SK-N-SH treated with all-trans-retinoic acid at 6 μM for 48 hours (cell line): ENCODE results near the gene DNAJC3.

ENCODE experiments used
- ATAC-seq: fragments of 200-7000 bp; cut with Tn5 transposase; 3 replicates; pipeline ENCODE4 v1.9.1; 2020; ENCODE audit warnings: mild to moderate bottlenecking, moderate library complexity
- ARNTL ChIP-seq: fragments of 450-650 bp; formaldehyde crosslinking; IDR thresholded peaks from 2 replicates; pipeline ENCODE4 v1.5.0; 2020; ENCODE audit warnings: low read depth, mild to moderate bottlenecking, moderate library complexity, borderline replicate concordance
- BACH2 ChIP-seq: fragments of 250-450 bp; sonication (Bioruptor Pico); IDR thresholded peaks from 2 replicates; pipeline ENCODE4 v1.9.0; 2021; ENCODE audit warnings: mild to moderate bottlenecking, borderline replicate concordance
- CSDC2 ChIP-seq: fragments of 250-450 bp; sonication (Bioruptor Pico); IDR thresholded peaks from 2 replicates; pipeline ENCODE4 v1.5.0; 2020; ENCODE audit warnings: mild to moderate bottlenecking, moderate library complexity
- ESRRG ChIP-seq: fragments of 250-450 bp; sonication (Bioruptor Pico); IDR thresholded peaks from 2 replicates; pipeline ENCODE4 v1.6.1; 2021; ENCODE audit warnings: mild to moderate bottlenecking
- ISL1 ChIP-seq: fragments of 250-450 bp; sonication (Bioruptor Pico); IDR thresholded peaks from 2 replicates; pipeline ENCODE4 v2.1.2; 2022; ENCODE audit warnings: mild to moderate bottlenecking, moderate library complexity
- OSR1 ChIP-seq: fragments of 250-450 bp; sonication (Bioruptor Pico); IDR thresholded peaks from 2 replicates; pipeline ENCODE4 v1.8.0; 2022; ENCODE audit warnings: moderate library complexity, mild to moderate bottlenecking, inconsistent platforms
- PPARA ChIP-seq: fragments of 250-450 bp; sonication (Bioruptor Pico); IDR thresholded peaks from 2 replicates; pipeline ENCODE4 v1.5.0; 2020; ENCODE audit warnings: mild to moderate bottlenecking, borderline replicate concordance
- RARB ChIP-seq: fragments of 250-450 bp; sonication (Bioruptor Pico); IDR thresholded peaks from 2 replicates; pipeline ENCODE4 v1.8.0; 2021; ENCODE audit warnings: mild to moderate bottlenecking, moderate library complexity
- SNAI2 ChIP-seq: fragments of 250-450 bp; sonication (Bioruptor Pico); IDR thresholded peaks from 2 replicates; pipeline ENCODE4 v1.5.0; 2020; ENCODE audit warnings: mild to moderate bottlenecking, moderate library complexity
- TCF4 ChIP-seq: fragments of 250-450 bp; sonication (Bioruptor Pico); IDR thresholded peaks from 2 replicates; pipeline ENCODE4 v1.8.0; 2021; ENCODE audit warnings: mild to moderate bottlenecking, moderate library complexity, borderline replicate concordance
- TOX ChIP-seq: fragments of 250-450 bp; sonication (Bioruptor Pico); IDR thresholded peaks from 2 replicates; pipeline ENCODE4 v1.8.0; 2021; ENCODE audit warnings: mild to moderate bottlenecking, moderate library complexity, borderline replicate concordance
- ZC3H10 ChIP-seq: fragments of 250-450 bp; sonication (Bioruptor Pico); IDR thresholded peaks from 2 replicates; pipeline ENCODE4 v1.5.1; 2021; ENCODE audit warnings: mild to moderate bottlenecking, moderate library complexity
- ZFP3 ChIP-seq: fragments of 250-450 bp; sonication (Bioruptor Pico); IDR thresholded peaks from 2 replicates; pipeline ENCODE4 v1.5.0; 2020; ENCODE audit warnings: mild to moderate bottlenecking, moderate library complexity
- ZFP30 ChIP-seq: fragments of 450-650 bp; formaldehyde crosslinking; IDR thresholded peaks from 2 replicates; pipeline ENCODE4 v1.5.0; 2022; ENCODE audit warnings: mild to moderate bottlenecking, moderate library complexity
- ZNF565 ChIP-seq: fragments of 450-650 bp; formaldehyde crosslinking; conservative IDR thresholded peaks from 2 replicates; pipeline ENCODE4 v1.5.0; 2020; ENCODE audit warnings: low read depth, mild to moderate bottlenecking, moderate library complexity
- ZNF70 ChIP-seq: fragments of 450-650 bp; formaldehyde crosslinking; IDR thresholded peaks from 2 replicates; pipeline ENCODE4 v1.5.0; 2020; ENCODE audit warnings: mild to moderate bottlenecking, moderate library complexity
- ZNF8 ChIP-seq: fragments of 450-650 bp; formaldehyde crosslinking; IDR thresholded peaks from 2 replicates; pipeline ENCODE4 v1.5.0; 2020; ENCODE audit warnings: mild to moderate bottlenecking, moderate library complexity
- TF ChIP-seq, protein P1 (sequence below): fragments of 250-450 bp; sonication (Bioruptor Pico); IDR thresholded peaks from 2 replicates; pipeline ENCODE4 v1.5.1; 2020; ENCODE audit warnings: low read depth, mild to moderate bottlenecking, moderate library complexity
- TF ChIP-seq, protein P2 (sequence below): fragments of 250-450 bp; sonication (Bioruptor Pico); IDR thresholded peaks from 2 replicates; pipeline ENCODE4 v1.8.0; 2020; ENCODE audit warnings: mild to moderate bottlenecking, moderate library complexity, borderline replicate concordance
- TF ChIP-seq, protein P3 (sequence below): fragments of 250-450 bp; sonication (Bioruptor Pico); IDR thresholded peaks from 2 replicates; pipeline ENCODE4 v1.5.0; 2020; ENCODE audit warnings: mild to moderate bottlenecking, moderate library complexity
- TF ChIP-seq, protein P4 (sequence below): fragments of 250-450 bp; sonication (Bioruptor Pico); IDR thresholded peaks from 2 replicates; pipeline ENCODE4 v1.5.1; 2021; ENCODE audit warnings: mild to moderate bottlenecking, moderate library complexity
- TF ChIP-seq, protein P5 (sequence below): fragments of 250-450 bp; sonication (Bioruptor Pico); IDR thresholded peaks from 2 replicates; pipeline ENCODE4 v1.8.0; 2021; ENCODE audit warnings: low read depth, mild to moderate bottlenecking, moderate library complexity, borderline replicate concordance

Gene DNAJC3

DNA sequence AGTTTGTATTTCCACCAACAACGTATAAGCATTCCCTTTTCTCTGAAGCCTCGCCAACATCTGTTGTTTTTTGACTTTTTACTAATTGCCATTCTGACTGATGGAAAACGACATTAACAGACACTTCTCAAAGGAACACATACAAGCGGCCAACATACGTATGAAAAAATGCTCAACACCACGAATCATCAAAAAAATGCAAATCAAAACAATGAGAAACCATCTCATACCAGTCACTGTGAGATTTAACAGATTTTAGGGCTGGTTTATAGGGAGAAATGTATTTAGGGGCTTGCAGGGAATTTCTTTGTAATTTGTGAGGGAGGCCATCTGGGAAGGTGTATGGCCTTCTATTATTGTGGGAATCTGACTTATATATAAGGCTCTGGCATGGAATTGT lies 29.6 kb upstream of the DNAJC3 start:
- TF ChIP-seq, protein P1, sequence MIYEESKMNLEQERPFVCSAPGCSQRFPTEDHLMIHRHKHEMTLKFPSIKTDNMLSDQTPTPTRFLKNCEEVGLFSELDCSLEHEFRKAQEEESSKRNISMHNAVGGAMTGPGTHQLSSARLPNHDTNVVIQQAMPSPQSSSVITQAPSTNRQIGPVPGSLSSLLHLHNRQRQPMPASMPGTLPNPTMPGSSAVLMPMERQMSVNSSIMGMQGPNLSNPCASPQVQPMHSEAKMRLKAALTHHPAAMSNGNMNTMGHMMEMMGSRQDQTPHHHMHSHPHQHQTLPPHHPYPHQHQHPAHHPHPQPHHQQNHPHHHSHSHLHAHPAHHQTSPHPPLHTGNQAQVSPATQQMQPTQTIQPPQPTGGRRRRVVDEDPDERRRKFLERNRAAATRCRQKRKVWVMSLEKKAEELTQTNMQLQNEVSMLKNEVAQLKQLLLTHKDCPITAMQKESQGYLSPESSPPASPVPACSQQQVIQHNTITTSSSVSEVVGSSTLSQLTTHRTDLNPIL (CRISPR knock-in tag) = no peak
- TF ChIP-seq, protein P2, sequence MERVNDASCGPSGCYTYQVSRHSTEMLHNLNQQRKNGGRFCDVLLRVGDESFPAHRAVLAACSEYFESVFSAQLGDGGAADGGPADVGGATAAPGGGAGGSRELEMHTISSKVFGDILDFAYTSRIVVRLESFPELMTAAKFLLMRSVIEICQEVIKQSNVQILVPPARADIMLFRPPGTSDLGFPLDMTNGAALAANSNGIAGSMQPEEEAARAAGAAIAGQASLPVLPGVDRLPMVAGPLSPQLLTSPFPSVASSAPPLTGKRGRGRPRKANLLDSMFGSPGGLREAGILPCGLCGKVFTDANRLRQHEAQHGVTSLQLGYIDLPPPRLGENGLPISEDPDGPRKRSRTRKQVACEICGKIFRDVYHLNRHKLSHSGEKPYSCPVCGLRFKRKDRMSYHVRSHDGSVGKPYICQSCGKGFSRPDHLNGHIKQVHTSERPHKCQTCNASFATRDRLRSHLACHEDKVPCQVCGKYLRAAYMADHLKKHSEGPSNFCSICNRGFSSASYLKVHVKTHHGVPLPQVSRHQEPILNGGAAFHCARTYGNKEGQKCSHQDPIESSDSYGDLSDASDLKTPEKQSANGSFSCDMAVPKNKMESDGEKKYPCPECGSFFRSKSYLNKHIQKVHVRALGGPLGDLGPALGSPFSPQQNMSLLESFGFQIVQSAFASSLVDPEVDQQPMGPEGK (CRISPR knock-in tag) = no peak
- TF ChIP-seq ZFP3 (no peak), PPARA (no peak), ZC3H10 (CRISPR knock-in tag) (no peak), ESRRG (no peak), CSDC2 (CRISPR knock-in tag) (no peak), ISL1 (CRISPR knock-in tag) (no peak), ARNTL (CRISPR knock-in tag) (no peak), TCF4 (no peak), ZNF70 (CRISPR knock-in tag) (no peak), ZNF8 (CRISPR knock-in tag) (no peak), ZFP30 (CRISPR knock-in tag) (no peak), RARB (CRISPR knock-in tag) (no peak), BACH2 (CRISPR knock-in tag) (no peak), OSR1 (CRISPR knock-in tag) (no peak), SNAI2 (CRISPR knock-in tag) (no peak), TOX (no peak)
- TF ChIP-seq, protein P3, sequence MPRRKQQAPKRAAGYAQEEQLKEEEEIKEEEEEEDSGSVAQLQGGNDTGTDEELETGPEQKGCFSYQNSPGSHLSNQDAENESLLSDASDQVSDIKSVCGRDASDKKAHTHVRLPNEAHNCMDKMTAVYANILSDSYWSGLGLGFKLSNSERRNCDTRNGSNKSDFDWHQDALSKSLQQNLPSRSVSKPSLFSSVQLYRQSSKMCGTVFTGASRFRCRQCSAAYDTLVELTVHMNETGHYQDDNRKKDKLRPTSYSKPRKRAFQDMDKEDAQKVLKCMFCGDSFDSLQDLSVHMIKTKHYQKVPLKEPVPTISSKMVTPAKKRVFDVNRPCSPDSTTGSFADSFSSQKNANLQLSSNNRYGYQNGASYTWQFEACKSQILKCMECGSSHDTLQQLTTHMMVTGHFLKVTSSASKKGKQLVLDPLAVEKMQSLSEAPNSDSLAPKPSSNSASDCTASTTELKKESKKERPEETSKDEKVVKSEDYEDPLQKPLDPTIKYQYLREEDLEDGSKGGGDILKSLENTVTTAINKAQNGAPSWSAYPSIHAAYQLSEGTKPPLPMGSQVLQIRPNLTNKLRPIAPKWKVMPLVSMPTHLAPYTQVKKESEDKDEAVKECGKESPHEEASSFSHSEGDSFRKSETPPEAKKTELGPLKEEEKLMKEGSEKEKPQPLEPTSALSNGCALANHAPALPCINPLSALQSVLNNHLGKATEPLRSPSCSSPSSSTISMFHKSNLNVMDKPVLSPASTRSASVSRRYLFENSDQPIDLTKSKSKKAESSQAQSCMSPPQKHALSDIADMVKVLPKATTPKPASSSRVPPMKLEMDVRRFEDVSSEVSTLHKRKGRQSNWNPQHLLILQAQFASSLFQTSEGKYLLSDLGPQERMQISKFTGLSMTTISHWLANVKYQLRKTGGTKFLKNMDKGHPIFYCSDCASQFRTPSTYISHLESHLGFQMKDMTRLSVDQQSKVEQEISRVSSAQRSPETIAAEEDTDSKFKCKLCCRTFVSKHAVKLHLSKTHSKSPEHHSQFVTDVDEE (CRISPR knock-in tag) = no peak
- TF ChIP-seq, protein P4, sequence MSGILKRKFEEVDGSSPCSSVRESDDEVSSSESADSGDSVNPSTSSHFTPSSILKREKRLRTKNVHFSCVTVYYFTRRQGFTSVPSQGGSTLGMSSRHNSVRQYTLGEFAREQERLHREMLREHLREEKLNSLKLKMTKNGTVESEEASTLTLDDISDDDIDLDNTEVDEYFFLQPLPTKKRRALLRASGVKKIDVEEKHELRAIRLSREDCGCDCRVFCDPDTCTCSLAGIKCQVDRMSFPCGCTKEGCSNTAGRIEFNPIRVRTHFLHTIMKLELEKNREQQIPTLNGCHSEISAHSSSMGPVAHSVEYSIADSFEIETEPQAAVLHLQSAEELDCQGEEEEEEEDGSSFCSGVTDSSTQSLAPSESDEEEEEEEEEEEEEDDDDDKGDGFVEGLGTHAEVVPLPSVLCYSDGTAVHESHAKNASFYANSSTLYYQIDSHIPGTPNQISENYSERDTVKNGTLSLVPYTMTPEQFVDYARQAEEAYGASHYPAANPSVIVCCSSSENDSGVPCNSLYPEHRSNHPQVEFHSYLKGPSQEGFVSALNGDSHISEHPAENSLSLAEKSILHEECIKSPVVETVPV (CRISPR knock-in tag) = no peak
- no peak for ATAC-seq

DNA sequence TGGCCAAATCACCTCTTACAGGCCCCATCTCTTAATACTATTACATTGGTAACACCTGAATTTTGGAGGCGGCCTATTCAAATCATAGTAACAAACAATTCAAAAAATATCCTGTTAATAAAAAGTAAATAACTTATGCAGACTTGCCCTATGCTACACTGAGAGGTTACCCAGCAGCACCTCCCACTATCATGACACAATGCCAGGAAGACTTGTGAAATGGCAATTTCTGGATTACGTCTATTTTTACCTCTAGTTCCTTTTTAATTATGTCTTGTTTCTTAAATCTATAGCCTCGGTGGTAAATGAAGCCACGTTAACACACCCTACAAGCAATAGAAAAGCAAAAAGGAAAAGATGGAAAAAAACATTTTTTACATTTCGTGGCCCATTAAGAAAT lies 26.2 kb upstream of the DNAJC3 start:
- ATAC-seq = no peak
- TF ChIP-seq ZC3H10 (CRISPR knock-in tag) (no peak), OSR1 (CRISPR knock-in tag) (no peak), ARNTL (CRISPR knock-in tag) (no peak), ZNF8 (CRISPR knock-in tag) (no peak), ZNF565 (no peak), ZFP3 (no peak)
- TF ChIP-seq, protein P5, sequence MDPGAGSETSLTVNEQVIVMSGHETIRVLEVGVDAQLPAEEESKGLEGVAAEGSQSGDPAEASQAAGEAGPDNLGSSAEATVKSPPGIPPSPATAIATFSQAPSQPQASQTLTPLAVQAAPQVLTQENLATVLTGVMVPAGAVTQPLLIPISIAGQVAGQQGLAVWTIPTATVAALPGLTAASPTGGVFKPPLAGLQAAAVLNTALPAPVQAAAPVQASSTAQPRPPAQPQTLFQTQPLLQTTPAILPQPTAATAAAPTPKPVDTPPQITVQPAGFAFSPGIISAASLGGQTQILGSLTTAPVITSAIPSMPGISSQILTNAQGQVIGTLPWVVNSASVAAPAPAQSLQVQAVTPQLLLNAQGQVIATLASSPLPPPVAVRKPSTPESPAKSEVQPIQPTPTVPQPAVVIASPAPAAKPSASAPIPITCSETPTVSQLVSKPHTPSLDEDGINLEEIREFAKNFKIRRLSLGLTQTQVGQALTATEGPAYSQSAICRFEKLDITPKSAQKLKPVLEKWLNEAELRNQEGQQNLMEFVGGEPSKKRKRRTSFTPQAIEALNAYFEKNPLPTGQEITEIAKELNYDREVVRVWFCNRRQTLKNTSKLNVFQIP (CRISPR knock-in tag) = no peak
- TF ChIP-seq, protein P1 (CRISPR knock-in tag) = no peak
- TF ChIP-seq, protein P3 (CRISPR knock-in tag) = no peak
- TF ChIP-seq, all 23 proteins: peak for 0
